Esophagus (tissue), 2 donors: Measurements from ENCODE around the gene CCDC77. TPM values are rescaled to one million over a fixed set of nuclear protein-coding genes. Genes with fewer than 3 reads are reported as not detected.

Source experiments
- H3K27ac ChIP-seq, 2 donors: one replicate each; pipeline ENCODE4 v1.5.1; 2013; ENCODE audit warnings: low read depth in 2 of 2, mild to moderate bottlenecking in 2 of 2, inconsistent platforms in 1 of 2, low read length in 1 of 2, moderate library complexity in 1 of 2
- H3K27me3 ChIP-seq, 2 donors: one replicate each; pipeline ENCODE4 v1.6.1; 2013; ENCODE audit warnings: low read length in 2 of 2, control low read depth in 1 of 2, mild to moderate bottlenecking in 1 of 2; ENCODE audit not compliant: insufficient read depth in 2 of 2, control insufficient read depth in 1 of 2
- H3K36me3 ChIP-seq, 2 donors: one replicate each; pipeline ENCODE4 v1.6.1; 2013; ENCODE audit warnings: low read length in 1 of 2; ENCODE audit not compliant: control insufficient read depth in 2 of 2, insufficient read depth in 2 of 2
- H3K4me1 ChIP-seq, 2 donors: one replicate each; pipeline ENCODE4 v1.6.1; 2013; ENCODE audit warnings: low read length in 1 of 2; ENCODE audit not compliant: control insufficient read depth in 2 of 2, insufficient read depth in 2 of 2
- H3K4me3 ChIP-seq, 2 donors: one replicate each; pipeline ENCODE4 v1.5.1; 2013; ENCODE audit warnings: low read length in 2 of 2, mild to moderate bottlenecking in 2 of 2, low read depth in 1 of 2, moderate library complexity in 1 of 2
- H3K9me3 ChIP-seq, 2 donors: one replicate each; pipeline ENCODE4 v1.6.1; 2013; ENCODE audit warnings: mild to moderate bottlenecking in 2 of 2, low read depth in 1 of 2, low read length in 1 of 2, moderate library complexity in 1 of 2; ENCODE audit not compliant: control insufficient read depth in 2 of 2, insufficient read depth in 1 of 2
- WGBS, 2 donors: extraction: QIAGEN DNeasy Blood & Tissue Kit; methylation state at CpG; one replicate each; pipeline ENCODE4 v1.1.7; 2013; 5-methylcytosine and 5-hydroxymethylcytosine counted together
- polyA plus RNA-seq, 2 donors: library from polyadenylated mRNA; stranded (reverse); fragments of 200-250 nt; gene quantifications; one replicate each; pipeline ENCODE4 v1.2.3, GENCODE V29; 2013
- donor health status: healthy with polysubstance abuse.
- donor health status: Bipolar disorder and iron deficiency.

The CCDC77 gene
- polyA plus RNA-seq, 2 donors: 4.7 to 4.8 TPM

- Histone ChIP-seq H3K9me3 (no peaks in the 10 kb centered on the region), H3K4me1 (no peaks in the 10 kb centered on the region), H3K27ac (no peak overlapping the region), H3K27me3 (no peaks in the 10 kb centered on the region), H3K4me3 (no peak overlapping the region), H3K36me3 (no peaks in the 10 kb centered on the region)
- 68 to 73% methylated on average over 9 of the region's 9 CpGs for WGBS, 2 donors
Measured at GRCh38 chr12:473863-474577, 72.6 kb downstream of the CCDC77 start.

GRCh38 chr12:475286-475685, 73.8 kb downstream of the CCDC77 start:
- Histone ChIP-seq H3K27ac (no peak overlapping the region), H3K36me3 (no peaks in the 10 kb centered on the region), H3K4me3 (no peak overlapping the region), H3K4me1 (no peaks in the 10 kb centered on the region), H3K9me3 (no peaks in the 10 kb centered on the region), H3K27me3 (no peaks in the 10 kb centered on the region)
- WGBS, 2 donors: 56 to 59% methylated on average over 5 of the region's 5 CpGs

GRCh38 chr12:479161-479560, 77.7 kb downstream of the CCDC77 start:
- no peaks in the 10 kb centered on the region for H3K4me1 ChIP-seq
- 96% methylated on average over 4 of the region's 4 CpGs for WGBS, 2 donors
- no peaks in the 10 kb centered on the region for H3K36me3 ChIP-seq
- H3K4me3 ChIP-seq: no peak overlapping the region
- H3K27ac ChIP-seq: no peak overlapping the region
- no peaks in the 10 kb centered on the region for H3K27me3 ChIP-seq
- H3K9me3 ChIP-seq: no peaks in the 10 kb centered on the region

GRCh38 chr12:480831-481816, 79.7 kb downstream of the CCDC77 start:
- Histone ChIP-seq H3K4me1 (no peaks in the 10 kb centered on the region), H3K27me3 (no peaks in the 10 kb centered on the region), H3K4me3 (no peak overlapping the region), H3K9me3 (no peaks in the 10 kb centered on the region), H3K36me3 (no peaks in the 10 kb centered on the region), H3K27ac (no peak overlapping the region)
- 62 to 66% methylated on average over 13 of the region's 13 CpGs for WGBS, 2 donors

GRCh38 chr12:482061-482460, 80.6 kb downstream of the CCDC77 start:
- Histone ChIP-seq H3K27ac (no peak overlapping the region), H3K4me3 (no peak overlapping the region), H3K4me1 (no peaks in the 10 kb centered on the region), H3K9me3 (no peaks in the 10 kb centered on the region), H3K27me3 (no peaks in the 10 kb centered on the region), H3K36me3 (no peaks in the 10 kb centered on the region)
- 76 to 78% methylated on average over 3 of the region's 3 CpGs for WGBS, 2 donors

- no peak overlapping the region for H3K4me3 ChIP-seq
- H3K4me1 ChIP-seq: no peaks in the 10 kb centered on the region
- no peaks in the 10 kb centered on the region for H3K36me3 ChIP-seq
- H3K9me3 ChIP-seq: no peaks in the 10 kb centered on the region
- 79 to 82% methylated on average over 11 of the region's 11 CpGs for WGBS, 2 donors
- H3K27ac ChIP-seq: no peak overlapping the region
- H3K27me3 ChIP-seq: no peaks in the 10 kb centered on the region
Measured at GRCh38 chr12:484096-484495, 82.7 kb downstream of the CCDC77 start.

GRCh38 chr12:490260-490659, 88.8 kb downstream of the CCDC77 start:
- H3K27ac ChIP-seq: no peak overlapping the region
- no peak overlapping the region for H3K4me3 ChIP-seq
- no peaks in the 10 kb centered on the region for H3K9me3 ChIP-seq
- H3K4me1 ChIP-seq: no peaks in the 10 kb centered on the region
- H3K27me3 ChIP-seq: no peaks in the 10 kb centered on the region
- no peaks in the 10 kb centered on the region for H3K36me3 ChIP-seq

Other genes with a start within 250 kb of the CCDC77 start
- under 1 TPM in 1 of 2 donors, not detected in 1; 0.11 TPM for gene SLC6A12, start 187.5 kb upstream of the CCDC77 start, polyA plus RNA-seq
- gene SLC6A13, start 138.8 kb upstream of the CCDC77 start, polyA plus RNA-seq: under 1 TPM in 1 of 2 donors, not detected in 1; 0.10 TPM
- gene KDM5A, start 12.3 kb upstream of the CCDC77 start, polyA plus RNA-seq: 1 to 10 TPM; 6.6 to 6.8 TPM
- 1 to 10 TPM; 8.1 to 8.9 TPM for gene B4GALNT3, start 58.3 kb downstream of the CCDC77 start, polyA plus RNA-seq